HS-5 (cell line): Measurements from ENCODE around the gene C19orf73.
"Not testable (repeated sequence)": the region's sequence is repeated elsewhere in the genome, so short reads cannot be mapped to it uniquely, and the experiment has no call there.

Experiments
- DNase-seq: peaks from one replicate; pipeline ENCODE4 v3.0.0-alpha.2; 2012; ENCODE audit warnings: low read depth

C19orf73 gene

GRCh38 chr19:49101160-49101559 is 17.8 kb downstream of the C19orf73 start:
- no peak for DNase-seq

- DNase-seq, result no peak
Observed at GRCh38 chr19:49098795-49099194, 20.1 kb downstream of the C19orf73 start.

GRCh38 chr19:49097453-49098288 is 21.3 kb downstream of the C19orf73 start:
- DNase-seq, result no peak

GRCh38 chr19:49094505-49095482 is 24.1 kb downstream of the C19orf73 start:
- DNase-seq, result no peak

- DNase-seq, result no peak
Observed at GRCh38 chr19:49092686-49093085, 26.3 kb downstream of the C19orf73 start.

GRCh38 chr19:49091391-49092038 is 27.4 kb downstream of the C19orf73 start:
- no peak for DNase-seq

- no peak for DNase-seq
Observed at GRCh38 chr19:49086296-49086695, 32.6 kb downstream of the C19orf73 start.

- DNase-seq, result no peak
Observed at GRCh38 chr19:49085868-49086232, 33.1 kb downstream of the C19orf73 start.

GRCh38 chr19:49085020-49085867 is 33.7 kb downstream of the C19orf73 start, which contains the start of gene SNRNP70:
SNRNP70 (plus strand) TSS chr19:49085451; CDS start chr19:49086415, 964 bp downstream.
- DNase-seq, result peak; percentile 92

- DNase-seq, result no peak
Observed at GRCh38 chr19:49084206-49085019, 34.5 kb downstream of the C19orf73 start.

- no peak for DNase-seq
Observed at GRCh38 chr19:49081273-49081672, 37.7 kb downstream of the C19orf73 start.

GRCh38 chr19:49080392-49080791 is 38.6 kb downstream of the C19orf73 start:
- DNase-seq, result no peak

- DNase-seq, result not testable (repeated sequence)
Observed at GRCh38 chr19:49074869-49075268, 44.1 kb downstream of the C19orf73 start.

GRCh38 chr19:49073514-49074378 is 45.2 kb downstream of the C19orf73 start:
- no peak for DNase-seq

- no peak for DNase-seq
Observed at GRCh38 chr19:49071860-49072547, 46.9 kb downstream of the C19orf73 start.

- no peak for DNase-seq
Observed at GRCh38 chr19:49070416-49070815, 48.5 kb downstream of the C19orf73 start.

GRCh38 chr19:49069026-49069425 is 49.9 kb downstream of the C19orf73 start:
- DNase-seq, result no peak
